ENCODE data around the gene CYTL1. TPM values are rescaled to one million over a fixed set of nuclear protein-coding genes. Genes with fewer than 3 reads are reported as not detected.

Gene CYTL1
- total and polyA plus RNA-seq, 2 of the 4 experiments (the other 2 are of a cell fraction), result 1.3 to 7.4 TPM

- Histone ChIP-seq H4K91ac (ENCODE audit: insufficient read depth, low read depth, low read length) (no peak overlapping the region), H3K36me3 (ENCODE audit: control insufficient read depth, insufficient read depth, low read length) (no peaks in the 10 kb centered on the region), H3K4me1 (ENCODE audit: control insufficient read depth, insufficient read depth, low read length) (peaks cover 5% of the 10 kb centered on the region; the same call in 1 of the 2 replicates), H4K5ac (ENCODE audit: low read depth, low read length) (no peak overlapping the region), H2BK120ac (ENCODE audit: low read depth, low read length) (no peak overlapping the region), H2AK9ac (replicated peaks; ENCODE audit: low read depth, low read length, poor library complexity) (no peak overlapping the region), H3K27ac (ENCODE audit: insufficient read depth, low read length) (no peak overlapping the region), H4K20me1 (ENCODE audit: insufficient read depth, low read length) (no peaks in the 10 kb centered on the region), H3K9me3 (ENCODE audit: control insufficient read depth, insufficient read depth, low read length) (peaks cover 13% of the 10 kb centered on the region), H2BK5ac (ENCODE audit: low read depth, low read length, poor library complexity, severe bottlenecking) (no peak overlapping the region), H3K23ac (ENCODE audit: low read depth, low read length) (no peak overlapping the region), H3K9ac (ENCODE audit: low read depth, low read length) (no peak overlapping the region), H2BK15ac (ENCODE audit: low read depth, low read length) (no peak overlapping the region), H3K79me1 (ENCODE audit: low read depth in 1 of 2, low read length in 2 of 2) (no peaks in the 10 kb centered on the region), H3K9me1 (ENCODE audit: insufficient read depth, low read length) (no peaks in the 10 kb centered on the region), H3K4me2 (ENCODE audit: low read depth, low read length) (no peak overlapping the region), H3K4ac (ENCODE audit: low read depth, low read length) (no peak overlapping the region), H2AFZ (replicated peaks; ENCODE audit: low read length, poor library complexity) (no peak overlapping the region), H3K56ac (ENCODE audit: extremely low read depth, insufficient read depth, low read length) (no peak overlapping the region), H3K27me3 (ENCODE audit: control insufficient read depth, insufficient read depth, low read length) (peaks cover 39% of the 10 kb centered on the region), H2AK5ac (ENCODE audit: low read depth, low read length) (no peak overlapping the region), H3K14ac (replicated peaks; ENCODE audit: low read depth, low read length) (no peak overlapping the region), H2BK20ac (ENCODE audit: low read depth, low read length) (no peak overlapping the region), H3K4me3 (ENCODE audit: insufficient read depth, low read depth, low read length) (no peak overlapping the region), H3K18ac (ENCODE audit: low read depth, low read length) (no peak overlapping the region), H4K8ac (ENCODE audit: low read depth in 2 of 2, low read length in 2 of 2) (no peak overlapping the region)
- dilution Hi-C loops (cut with HindIII; ENCODE audit: low sequenced_read_pairs, unreplicated experiment), result no loop called here
- POLR2A ChIA-PET (ENCODE audit: unreplicated experiment), result no interaction called here
- intact Hi-C loops (cut with micrococcal nuclease), result no loop called here
- WGBS, 2 experiments (ENCODE audit: extremely low coverage in 2 of 2, insufficient read length in 1 of 2), result no CpG with 5 or more reads among the region's 3 CpGs
- ATAC-seq (ENCODE audit: low read depth), result no peak
- no peak for DNase-seq
- CTCF ChIA-PET, result no interaction called here
- no peak for TF ChIP-seq CEBPB (IDR thresholded peaks at IDR 0.05; ENCODE audit: low read depth, low read length)
- no peak for TF ChIP-seq MXI1 (IDR thresholded peaks at IDR 0.05; ENCODE audit: borderline replicate concordance, low read depth, low read length)
- no peak for TF ChIP-seq MAZ (IDR thresholded peaks at IDR 0.05; ENCODE audit: borderline replicate concordance, low read depth, low read length)
- no peak for TF ChIP-seq CTCF (conservative IDR thresholded peaks at IDR 0.05; ENCODE audit: low read depth, low read length)
- TF ChIP-seq FOS (IDR thresholded peaks at IDR 0.05; ENCODE audit: low read depth, low read length), result no peak
- TF ChIP-seq SMC3 (IDR thresholded peaks at IDR 0.05; ENCODE audit: low read depth, low read length), result no peak
- no peak for TF ChIP-seq NFE2L2 (IDR thresholded peaks at IDR 0.05; ENCODE audit: low read depth, low read length)
- TF ChIP-seq RFX5 (IDR thresholded peaks at IDR 0.05; ENCODE audit: low read depth, low read length), result no peak
- TF ChIP-seq BHLHE40 (IDR thresholded peaks at IDR 0.05; ENCODE audit: low read depth, low read length), result no peak
- BruUV-seq (replicated peaks), result no TSS peak
- in situ Hi-C loops (cut with MboI; ENCODE audit: low sequenced_read_pairs), result no loop called here
These were observed 7.1 kb upstream of the CYTL1 start for GRCh38 chr4:5026371-5026770.
